Neural cell (in vitro differentiated cells): Measurements from ENCODE around the gene IL31. TPM values are rescaled to one million over a fixed set of nuclear protein-coding genes. Genes with fewer than 3 reads are reported as not detected.

ENCODE experiments used
- H2AFZ ChIP-seq: fragments of 200-600, 300-800 bp; sonication (generic), shearing (Covaris generic); 2 replicates; pipeline ENCODE4 v1.6.0; 2014; ENCODE audit warnings: low read depth, mild to moderate bottlenecking, antibody characterized with exemption, low read length, moderate library complexity
- H3F3A ChIP-seq: fragments of 200-600 bp; shearing (Covaris generic); 2 replicates; pipeline ENCODE4 v1.6.1; 2016; ENCODE audit warnings: mild to moderate bottlenecking, moderate library complexity, mixed read lengths, antibody characterized with exemption, low read length; ENCODE audit not compliant: insufficient read depth, poor library complexity, severe bottlenecking
- H3K27ac ChIP-seq: fragments of 200-600, 300-800 bp; sonication (generic), shearing (Covaris generic); 2 replicates; pipeline ENCODE4 v1.5.1; 2014; ENCODE audit warnings: mild to moderate bottlenecking, low read length, moderate library complexity
- H3K27me3 ChIP-seq: fragments of 300-800, 200-600 bp; sonication (generic), shearing (Covaris generic); 2 replicates; pipeline ENCODE4 v1.6.0; 2014; ENCODE audit warnings: mild to moderate bottlenecking, low read depth, low read length, moderate library complexity; ENCODE audit not compliant: insufficient read depth
- H3K36me3 ChIP-seq: fragments of 300-800, 200-600 bp; sonication (generic), shearing (Covaris generic); 2 replicates; pipeline ENCODE4 v1.5.1; 2014; ENCODE audit warnings: mild to moderate bottlenecking, antibody characterized with exemption, low read length, moderate library complexity; ENCODE audit not compliant: insufficient read depth
- H3K4me2 ChIP-seq: fragments of 300-800, 200-600 bp; sonication (generic), shearing (Covaris generic); 2 replicates; pipeline ENCODE4 v1.6.0; 2014; ENCODE audit warnings: mild to moderate bottlenecking, low read length
- H3K4me3 ChIP-seq: fragments of 300-800, 200-600 bp; sonication (generic), shearing (Covaris generic); 2 replicates; pipeline ENCODE4 v1.5.1; 2014; ENCODE audit warnings: mild to moderate bottlenecking, low read length, moderate library complexity
- H3K79me2 ChIP-seq: fragments of 200-600 bp; shearing (Covaris generic); replicated peaks from 2 replicates; pipeline ENCODE4 v1.6.0; 2014; ENCODE audit warnings: mild to moderate bottlenecking, low read length, moderate library complexity; ENCODE audit not compliant: insufficient read depth
- H3K9ac ChIP-seq: fragments of 300-800, 200-600 bp; sonication (generic), shearing (Covaris generic); 2 replicates; pipeline ENCODE4 v1.6.1; 2016; ENCODE audit warnings: mild to moderate bottlenecking, low read length, mixed read lengths
- H3K9me2 ChIP-seq: fragments of 200-600 bp; shearing (Covaris generic); 2 replicates; pipeline ENCODE4 v1.6.1; 2016; ENCODE audit warnings: mild to moderate bottlenecking, low read length, mixed read lengths; ENCODE audit not compliant: insufficient read depth
- H3K9me3 ChIP-seq: fragments of 200-600, 300-800 bp; sonication (generic), shearing (Covaris generic); 2 replicates; pipeline ENCODE4 v1.6.1; 2016; ENCODE audit warnings: mild to moderate bottlenecking, mixed run types, low read length, moderate library complexity, mixed read lengths
- H4K20me1 ChIP-seq: fragments of 200-600 bp; shearing (Covaris generic); 2 replicates; pipeline ENCODE4 v1.6.1; 2016; ENCODE audit warnings: mild to moderate bottlenecking, mixed run types; ENCODE audit not compliant: insufficient read depth
- EP300 ChIP-seq: fragments of 450-650 bp; conservative IDR thresholded peaks from 2 replicates; pipeline ENCODE4 v1.6.1; 2014; ENCODE audit warnings: antibody characterized with exemption, mild to moderate bottlenecking, moderate library complexity; ENCODE audit not compliant: poor library complexity, severe bottlenecking
- EZH2 ChIP-seq: fragments of 200-600, 300-800 bp; shearing (Covaris generic), sonication (generic); IDR thresholded peaks from 2 replicates; pipeline ENCODE4 v1.6.1; 2014; ENCODE audit warnings: antibody characterized with exemption, low read length, borderline replicate concordance, mild to moderate bottlenecking; ENCODE audit not compliant: insufficient read depth, poor library complexity, severe bottlenecking
- MXI1 ChIP-seq: fragments of 450-650 bp; conservative IDR thresholded peaks from 2 replicates; pipeline ENCODE4 v1.6.1; 2014; ENCODE audit warnings: antibody characterized with exemption, mild to moderate bottlenecking; ENCODE audit not compliant: poor library complexity, severe bottlenecking
- POLR2AphosphoS5 ChIP-seq: IDR thresholded peaks from 2 replicates; pipeline ENCODE4 v1.6.1; 2012
- RAD21 ChIP-seq: fragments of 450-650 bp; conservative IDR thresholded peaks from 2 replicates; pipeline ENCODE4 v1.6.1; 2014; ENCODE audit warnings: antibody characterized with exemption, mild to moderate bottlenecking, moderate library complexity
- SMC3 ChIP-seq: fragments of 450-650 bp; conservative IDR thresholded peaks from 2 replicates; pipeline ENCODE4 v1.6.1; 2014; ENCODE audit warnings: antibody characterized with exemption, mild to moderate bottlenecking, moderate library complexity; ENCODE audit not compliant: poor library complexity
- TAF1 ChIP-seq: IDR thresholded peaks from 2 replicates; pipeline ENCODE4 v1.6.1; 2012; ENCODE audit warnings: low read depth
- polyA plus RNA-seq: library from polyadenylated mRNA; depleted of rRNA; stranded (reverse); fragments of >200 nt; gene quantifications from 2 replicates; pipeline ENCODE4 v1.2.3, GENCODE V29; 2014
- TF ChIP-seq, protein P1 (sequence below): fragments of 450-650 bp; IDR thresholded peaks from 2 replicates; pipeline ENCODE4 v1.5.1; 2014; ENCODE audit warnings: antibody characterized with exemption, mild to moderate bottlenecking, moderate library complexity; ENCODE audit not compliant: poor library complexity, severe bottlenecking
- TF ChIP-seq, protein P2 (sequence below): IDR thresholded peaks from 2 replicates; pipeline ENCODE4 v1.6.1; 2012; ENCODE audit warnings: borderline replicate concordance

IL31 gene
- polyA plus RNA-seq, 1 donor from 2014 or later = not detected

DNA sequence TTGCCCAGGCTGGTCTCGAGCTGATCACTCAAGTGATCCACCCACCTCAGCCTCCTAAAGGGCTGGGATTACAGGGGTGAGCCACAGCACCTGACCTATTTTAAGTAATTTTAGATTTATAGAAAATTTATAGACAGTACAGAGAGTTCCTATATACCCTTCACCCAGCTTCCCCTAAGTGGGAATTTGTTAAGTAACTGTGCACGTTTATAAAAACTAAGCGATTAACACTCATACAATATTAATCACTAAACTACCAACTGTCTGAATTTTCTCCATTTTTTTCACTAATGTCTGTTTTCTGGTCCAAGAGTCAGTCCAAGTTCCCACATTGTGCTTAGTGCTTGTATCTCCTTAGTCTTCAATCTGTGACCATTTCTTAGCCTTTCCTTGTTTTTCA lies 5.5 kb downstream of the IL31 start:
- Histone ChIP-seq H3K4me3 (no peak overlapping the region), H3K4me2 (no peak overlapping the region), H4K20me1 (no peaks in the 10 kb centered on the region), H3K9me2 (no peaks in the 10 kb centered on the region), H2AFZ (no peak overlapping the region), H3F3A (no peaks in the 10 kb centered on the region), H3K79me2 (no peaks in the 10 kb centered on the region), H3K36me3 (no peaks in the 10 kb centered on the region), H3K27ac (no peak overlapping the region), H3K9ac (no peak overlapping the region), H3K27me3 (no peaks in the 10 kb centered on the region), H3K9me3 (no peaks in the 10 kb centered on the region)
- no peak for TF ChIP-seq TAF1
- TF ChIP-seq EP300 = no peak
- TF ChIP-seq EZH2 = no peak
- TF ChIP-seq MXI1 = no peak
- TF ChIP-seq, protein P1, sequence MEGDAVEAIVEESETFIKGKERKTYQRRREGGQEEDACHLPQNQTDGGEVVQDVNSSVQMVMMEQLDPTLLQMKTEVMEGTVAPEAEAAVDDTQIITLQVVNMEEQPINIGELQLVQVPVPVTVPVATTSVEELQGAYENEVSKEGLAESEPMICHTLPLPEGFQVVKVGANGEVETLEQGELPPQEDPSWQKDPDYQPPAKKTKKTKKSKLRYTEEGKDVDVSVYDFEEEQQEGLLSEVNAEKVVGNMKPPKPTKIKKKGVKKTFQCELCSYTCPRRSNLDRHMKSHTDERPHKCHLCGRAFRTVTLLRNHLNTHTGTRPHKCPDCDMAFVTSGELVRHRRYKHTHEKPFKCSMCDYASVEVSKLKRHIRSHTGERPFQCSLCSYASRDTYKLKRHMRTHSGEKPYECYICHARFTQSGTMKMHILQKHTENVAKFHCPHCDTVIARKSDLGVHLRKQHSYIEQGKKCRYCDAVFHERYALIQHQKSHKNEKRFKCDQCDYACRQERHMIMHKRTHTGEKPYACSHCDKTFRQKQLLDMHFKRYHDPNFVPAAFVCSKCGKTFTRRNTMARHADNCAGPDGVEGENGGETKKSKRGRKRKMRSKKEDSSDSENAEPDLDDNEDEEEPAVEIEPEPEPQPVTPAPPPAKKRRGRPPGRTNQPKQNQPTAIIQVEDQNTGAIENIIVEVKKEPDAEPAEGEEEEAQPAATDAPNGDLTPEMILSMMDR = no peak
- TF ChIP-seq RAD21 = no peak
- TF ChIP-seq POLR2AphosphoS5 = no peak
- TF ChIP-seq, protein P2, sequence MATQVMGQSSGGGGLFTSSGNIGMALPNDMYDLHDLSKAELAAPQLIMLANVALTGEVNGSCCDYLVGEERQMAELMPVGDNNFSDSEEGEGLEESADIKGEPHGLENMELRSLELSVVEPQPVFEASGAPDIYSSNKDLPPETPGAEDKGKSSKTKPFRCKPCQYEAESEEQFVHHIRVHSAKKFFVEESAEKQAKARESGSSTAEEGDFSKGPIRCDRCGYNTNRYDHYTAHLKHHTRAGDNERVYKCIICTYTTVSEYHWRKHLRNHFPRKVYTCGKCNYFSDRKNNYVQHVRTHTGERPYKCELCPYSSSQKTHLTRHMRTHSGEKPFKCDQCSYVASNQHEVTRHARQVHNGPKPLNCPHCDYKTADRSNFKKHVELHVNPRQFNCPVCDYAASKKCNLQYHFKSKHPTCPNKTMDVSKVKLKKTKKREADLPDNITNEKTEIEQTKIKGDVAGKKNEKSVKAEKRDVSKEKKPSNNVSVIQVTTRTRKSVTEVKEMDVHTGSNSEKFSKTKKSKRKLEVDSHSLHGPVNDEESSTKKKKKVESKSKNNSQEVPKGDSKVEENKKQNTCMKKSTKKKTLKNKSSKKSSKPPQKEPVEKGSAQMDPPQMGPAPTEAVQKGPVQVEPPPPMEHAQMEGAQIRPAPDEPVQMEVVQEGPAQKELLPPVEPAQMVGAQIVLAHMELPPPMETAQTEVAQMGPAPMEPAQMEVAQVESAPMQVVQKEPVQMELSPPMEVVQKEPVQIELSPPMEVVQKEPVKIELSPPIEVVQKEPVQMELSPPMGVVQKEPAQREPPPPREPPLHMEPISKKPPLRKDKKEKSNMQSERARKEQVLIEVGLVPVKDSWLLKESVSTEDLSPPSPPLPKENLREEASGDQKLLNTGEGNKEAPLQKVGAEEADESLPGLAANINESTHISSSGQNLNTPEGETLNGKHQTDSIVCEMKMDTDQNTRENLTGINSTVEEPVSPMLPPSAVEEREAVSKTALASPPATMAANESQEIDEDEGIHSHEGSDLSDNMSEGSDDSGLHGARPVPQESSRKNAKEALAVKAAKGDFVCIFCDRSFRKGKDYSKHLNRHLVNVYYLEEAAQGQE = no peak
- TF ChIP-seq SMC3 = no peak

DNA sequence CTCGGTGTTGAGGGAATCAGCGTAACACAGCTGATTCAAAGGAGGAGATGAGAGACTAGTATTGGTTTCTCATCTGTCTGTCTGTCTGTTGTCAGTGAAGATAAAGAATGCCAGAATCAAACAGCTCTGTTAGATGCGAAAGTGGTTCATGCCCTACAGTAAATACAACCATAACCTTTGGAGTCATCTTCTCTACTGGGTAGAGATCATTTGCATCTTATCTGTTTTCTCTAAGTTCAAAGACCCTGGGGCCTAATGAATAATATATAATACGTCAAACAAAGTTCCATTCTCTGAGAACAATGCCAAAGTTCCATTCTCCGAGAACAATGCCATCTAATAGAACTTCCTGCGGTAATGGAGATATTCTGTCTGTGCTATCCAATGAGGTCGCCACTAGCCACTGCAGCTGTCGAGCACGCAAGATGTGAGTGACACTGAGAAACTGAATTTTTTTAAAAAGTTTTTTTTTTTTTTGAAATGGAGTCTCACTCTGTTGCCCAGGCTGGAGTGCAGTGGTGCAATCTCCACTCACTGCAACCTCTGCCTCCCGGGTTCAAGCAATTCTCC lies 6.6 kb downstream of the IL31 start:
- TF ChIP-seq TAF1 (no peak), EP300 (no peak), EZH2 (no peak), POLR2AphosphoS5 (no peak)
- TF ChIP-seq, protein P2 = no peak
- TF ChIP-seq, protein P1 = no peak
- H3K27ac ChIP-seq = no peak overlapping the region

More for the DNA sequence above, 6.6 kb downstream of the IL31 start:
- Histone ChIP-seq H4K20me1 (no peaks in the 10 kb centered on the region), H3K4me2 (no peak overlapping the region), H3K27me3 (no peaks in the 10 kb centered on the region), H3K9me2 (no peaks in the 10 kb centered on the region), H3K9ac (no peak overlapping the region), H3K9me3 (no peaks in the 10 kb centered on the region), H2AFZ (no peak overlapping the region), H3F3A (no peaks in the 10 kb centered on the region), H3K36me3 (no peaks in the 10 kb centered on the region), H3K79me2 (no peaks in the 10 kb centered on the region), H3K4me3 (no peak overlapping the region)
